Measurements from ENCODE around the gene ESPN. TPM values are rescaled to one million over a fixed set of nuclear protein-coding genes. Genes with fewer than 3 reads are reported as not detected.
"Not testable (repeated sequence)": the region's sequence is repeated elsewhere in the genome, so short reads cannot be mapped to it uniquely, and the experiment has no call there.

ESPN gene
- total RNA-seq, 4 donors from 2014 or later = 40.2 to 368 (median 157) TPM

- 55% methylated on average over 83 of the region's 115 CpGs; no CpG with 5 or more reads in 1 of the 2 donors for WGBS, 2 donors (ENCODE audit: low coverage in 1 of 2)
- no peak for DNase-seq
- Histone ChIP-seq H3K27me3 (peaks cover 65% of the 10 kb centered on the region), H3K4me1 (peaks cover 0 to 21% (median 11%) of the 10 kb centered on the region in 4 donors), H3K4me3 (no peak overlapping the region), H3K9me3 (no peaks in the 10 kb centered on the region), H3K36me3 (no peaks in the 10 kb centered on the region), H3K27ac (no peak overlapping the region)
- in situ Hi-C loops (cut with MboI; ENCODE audit: low pct_ligation_motif_present in 1 of 4, low pct_unique_long_range_greater_than_20kb in 1 of 4, low sequenced_read_pairs in 3 of 4) = no loop called here
- no peak for TF ChIP-seq POLR2A (IDR thresholded peaks at IDR 0.05)
- TF ChIP-seq CTCF (IDR thresholded peaks at IDR 0.05) = no peak
- no peak for TF ChIP-seq EP300 (IDR thresholded peaks at IDR 0.05; ENCODE audit: low read depth)
- TF ChIP-seq POLR2AphosphoS5 (IDR thresholded peaks at IDR 0.05) = no peak
- intact Hi-C loops (cut with DNase I; ENCODE audit: low total_unique reads) = no loop called here
These were observed 30.5 kb downstream of the ESPN start for GRCh38 chr1:6454856-6455751.

GRCh38 chr1:6455752-6456520, 31.4 kb downstream of the ESPN start:
- in situ Hi-C loops (cut with MboI; ENCODE audit: low pct_ligation_motif_present in 1 of 4, low pct_unique_long_range_greater_than_20kb in 1 of 4, low sequenced_read_pairs in 3 of 4); H3K27ac ChIP-seq; intact Hi-C loops (cut with DNase I; ENCODE audit: low total_unique reads); H3K36me3 ChIP-seq; DNase-seq; H3K4me3 ChIP-seq; H3K9me3 ChIP-seq: not testable (repeated sequence)
- H3K27me3 ChIP-seq = peaks cover 62% of the 10 kb centered on the region
- H3K4me1 ChIP-seq = peaks cover 0 to 13% (median 3%) of the 10 kb centered on the region in 4 donors
- WGBS, 2 donors (ENCODE audit: low coverage in 1 of 2) = 64% methylated on average over 54 of the region's 58 CpGs; no CpG with 5 or more reads in 1 of the 2 donors

- peaks cover 52% of the 10 kb centered on the region for H3K27me3 ChIP-seq
- WGBS, 2 donors (ENCODE audit: low coverage in 1 of 2) = 60 to 88% methylated on average over 1 to 11 of the region's 11 CpGs
- no peaks in the 10 kb centered on the region for H3K36me3 ChIP-seq
- H3K27ac ChIP-seq = no peak overlapping the region
- no peak for DNase-seq
- intact Hi-C loops (cut with DNase I; ENCODE audit: low total_unique reads) (no loop called here), in situ Hi-C loops (cut with MboI; ENCODE audit: low pct_ligation_motif_present in 1 of 4, low pct_unique_long_range_greater_than_20kb in 1 of 4, low sequenced_read_pairs in 3 of 4) (no loop called here)
- H3K9me3 ChIP-seq = no peaks in the 10 kb centered on the region
- H3K4me3 ChIP-seq = no peak overlapping the region
- TF ChIP-seq CTCF (IDR thresholded peaks at IDR 0.05) = no peak
- no peak for TF ChIP-seq POLR2AphosphoS5 (IDR thresholded peaks at IDR 0.05)
- TF ChIP-seq EP300 (IDR thresholded peaks at IDR 0.05; ENCODE audit: low read depth) = no peak
- no peak for TF ChIP-seq POLR2A (IDR thresholded peaks at IDR 0.05)
- H3K4me1 ChIP-seq = peaks cover 0 to 4% (median 0%) of the 10 kb centered on the region in 4 donors
These were observed 32.4 kb downstream of the ESPN start for GRCh38 chr1:6456800-6457466.

GRCh38 chr1:6459850-6460265, 35.3 kb downstream of the ESPN start:
- 35% methylated on average over 16 of the region's 18 CpGs; no CpG with 5 or more reads in 1 of the 2 donors for WGBS, 2 donors (ENCODE audit: low coverage in 1 of 2)
- in situ Hi-C loops (cut with MboI; ENCODE audit: low pct_ligation_motif_present in 1 of 4, low pct_unique_long_range_greater_than_20kb in 1 of 4, low sequenced_read_pairs in 3 of 4) = no loop called here
- DNase-seq = no peak
- Histone ChIP-seq H3K27me3 (peaks cover 25% of the 10 kb centered on the region), H3K36me3 (no peaks in the 10 kb centered on the region), H3K4me1 (no peaks in the 10 kb centered on the region), H3K4me3 (peak overlapping the region in 2 of 4 donors; percentile 8 to 32), H3K27ac (peak overlapping the region in 1 of 4 donors; percentile 57), H3K9me3 (no peaks in the 10 kb centered on the region)
- intact Hi-C loops (cut with DNase I; ENCODE audit: low total_unique reads) = no loop called here
- no peak for TF ChIP-seq CTCF (IDR thresholded peaks at IDR 0.05)
- TF ChIP-seq EP300 (IDR thresholded peaks at IDR 0.05; ENCODE audit: low read depth) = no peak
- TF ChIP-seq POLR2A (IDR thresholded peaks at IDR 0.05) = no peak
- no peak for TF ChIP-seq POLR2AphosphoS5 (IDR thresholded peaks at IDR 0.05)

All from transverse colon (tissue), 4 donors.